BLaER1 (cell line): ENCODE measurements around the gene SLC4A8.
"Not testable (repeated sequence)": the region's sequence is repeated elsewhere in the genome, so short reads cannot be mapped to it uniquely, and the experiment has no call there.

Source experiments
- H3K27ac ChIP-seq: shearing (Covaris generic); formaldehyde crosslinking; 2 replicates; pipeline ENCODE4 v1.8.1; 2022
- H3K27me3 ChIP-seq: shearing (Covaris generic); formaldehyde crosslinking; 2 replicates; pipeline ENCODE4 v1.8.1; 2022
- H3K36me3 ChIP-seq: shearing (Covaris generic); formaldehyde crosslinking; 2 replicates; pipeline ENCODE4 v1.8.1; 2022
- H3K4me1 ChIP-seq: shearing (Covaris generic); formaldehyde crosslinking; 2 replicates; pipeline ENCODE4 v1.8.1; 2022
- H3K4me2 ChIP-seq: shearing (Covaris generic); formaldehyde crosslinking; 2 replicates; pipeline ENCODE4 v1.8.1; 2022
- H3K4me3 ChIP-seq: shearing (Covaris generic); formaldehyde crosslinking; 2 replicates; pipeline ENCODE4 v1.8.1; 2022
- H3K9ac ChIP-seq: shearing (Covaris generic); formaldehyde crosslinking; 2 replicates; pipeline ENCODE4 v1.8.1; 2022
- H3K9me3 ChIP-seq: shearing (Covaris generic); formaldehyde crosslinking; 2 replicates; pipeline ENCODE4 v1.8.1; 2022
- H4K20me1 ChIP-seq: shearing (Covaris generic); formaldehyde crosslinking; 2 replicates; pipeline ENCODE4 v1.8.1; 2022
- Cebpa-rat ChIP-seq: shearing (Covaris generic); IDR thresholded peaks from 2 replicates; pipeline ENCODE4 v1.8.1; 2022

The SLC4A8 gene

GRCh38 chr12:51448618-51449256 is 24.1 kb downstream of the SLC4A8 start:
- no peak overlapping the region for H3K27ac ChIP-seq
- no peaks in the 10 kb centered on the region for H3K27me3 ChIP-seq
- peak overlapping the region; percentile 38 for H3K4me2 ChIP-seq
- H3K36me3 ChIP-seq = no peaks in the 10 kb centered on the region
- no peaks in the 10 kb centered on the region for H4K20me1 ChIP-seq
- TF ChIP-seq Cebpa-rat = no peak
- H3K9me3 ChIP-seq = no peaks in the 10 kb centered on the region
- H3K4me1 ChIP-seq = peaks cover 9% of the 10 kb centered on the region
- H3K9ac ChIP-seq = no peak overlapping the region
- no peak overlapping the region for H3K4me3 ChIP-seq

GRCh38 chr12:51449580-51450246 is 25.1 kb downstream of the SLC4A8 start:
- H3K4me2 ChIP-seq = no peak overlapping the region
- peaks cover 9% of the 10 kb centered on the region for H3K4me1 ChIP-seq
- no peak overlapping the region for H3K9ac ChIP-seq
- no peak overlapping the region for H3K27ac ChIP-seq
- H3K4me3 ChIP-seq = no peak overlapping the region
- H3K9me3 ChIP-seq = no peaks in the 10 kb centered on the region
- H3K27me3 ChIP-seq = no peaks in the 10 kb centered on the region
- no peaks in the 10 kb centered on the region for H3K36me3 ChIP-seq
- TF ChIP-seq Cebpa-rat = no peak
- no peaks in the 10 kb centered on the region for H4K20me1 ChIP-seq

- no peak overlapping the region for H3K27ac ChIP-seq
- no peak overlapping the region for H3K9ac ChIP-seq
- H3K36me3 ChIP-seq = no peaks in the 10 kb centered on the region
- no peaks in the 10 kb centered on the region for H3K27me3 ChIP-seq
- H4K20me1 ChIP-seq = no peaks in the 10 kb centered on the region
- H3K4me2 ChIP-seq = no peak overlapping the region
- H3K4me3 ChIP-seq = no peak overlapping the region
- TF ChIP-seq Cebpa-rat = no peak
- H3K4me1 ChIP-seq = peaks cover 9% of the 10 kb centered on the region
- no peaks in the 10 kb centered on the region for H3K9me3 ChIP-seq
These were observed 25.7 kb downstream of the SLC4A8 start for GRCh38 chr12:51450333-51450732.

GRCh38 chr12:51450806-51451205 is 26.2 kb downstream of the SLC4A8 start:
- Histone ChIP-seq H4K20me1 (no peaks in the 10 kb centered on the region), H3K4me3 (no peak overlapping the region), H3K27me3 (no peaks in the 10 kb centered on the region), H3K36me3 (no peaks in the 10 kb centered on the region), H3K27ac (no peak overlapping the region), H3K4me2 (no peak overlapping the region), H3K9ac (no peak overlapping the region), H3K4me1 (peaks cover 9% of the 10 kb centered on the region), H3K9me3 (no peaks in the 10 kb centered on the region)
- TF ChIP-seq Cebpa-rat = no peak

GRCh38 chr12:51454016-51454415 is 29.4 kb downstream of the SLC4A8 start:
- not testable (repeated sequence) for H3K27ac ChIP-seq, H3K27me3 ChIP-seq, H4K20me1 ChIP-seq, H3K9me3 ChIP-seq, H3K4me1 ChIP-seq, H3K4me3 ChIP-seq, H3K4me2 ChIP-seq, H3K36me3 ChIP-seq, H3K9ac ChIP-seq

- not testable (repeated sequence) for H4K20me1 ChIP-seq, H3K9me3 ChIP-seq, H3K36me3 ChIP-seq, H3K27ac ChIP-seq, H3K27me3 ChIP-seq, H3K4me1 ChIP-seq, H3K9ac ChIP-seq, H3K4me3 ChIP-seq, H3K4me2 ChIP-seq
These were observed 30.4 kb downstream of the SLC4A8 start for GRCh38 chr12:51455050-51455449.

- Histone ChIP-seq H3K4me2 (no peak overlapping the region), H4K20me1 (no peaks in the 10 kb centered on the region), H3K27me3 (no peaks in the 10 kb centered on the region), H3K9ac (no peak overlapping the region), H3K36me3 (no peaks in the 10 kb centered on the region), H3K9me3 (no peaks in the 10 kb centered on the region), H3K27ac (no peak overlapping the region), H3K4me1 (no peaks in the 10 kb centered on the region), H3K4me3 (no peak overlapping the region)
- TF ChIP-seq Cebpa-rat = no peak
These were observed 34.0 kb downstream of the SLC4A8 start for GRCh38 chr12:51458635-51459034.

- Histone ChIP-seq H3K9me3 (no peaks in the 10 kb centered on the region), H4K20me1 (no peaks in the 10 kb centered on the region), H3K27ac (no peak overlapping the region), H3K4me3 (no peak overlapping the region), H3K4me2 (no peak overlapping the region), H3K36me3 (no peaks in the 10 kb centered on the region), H3K27me3 (no peaks in the 10 kb centered on the region), H3K9ac (no peak overlapping the region), H3K4me1 (no peaks in the 10 kb centered on the region)
- TF ChIP-seq Cebpa-rat = no peak
These were observed 35.9 kb downstream of the SLC4A8 start for GRCh38 chr12:51460519-51460918.

GRCh38 chr12:51465491-51465890 is 40.9 kb downstream of the SLC4A8 start:
- H3K36me3 ChIP-seq = no peaks in the 10 kb centered on the region
- no peak overlapping the region for H3K9ac ChIP-seq
- no peaks in the 10 kb centered on the region for H3K9me3 ChIP-seq
- H3K4me2 ChIP-seq = no peak overlapping the region
- H4K20me1 ChIP-seq = no peaks in the 10 kb centered on the region
- H3K4me3 ChIP-seq = no peak overlapping the region
- no peaks in the 10 kb centered on the region for H3K27me3 ChIP-seq
- H3K4me1 ChIP-seq = no peaks in the 10 kb centered on the region
- no peak for TF ChIP-seq Cebpa-rat
- no peak overlapping the region for H3K27ac ChIP-seq

- no peaks in the 10 kb centered on the region for H3K9me3 ChIP-seq
- H3K4me1 ChIP-seq = no peaks in the 10 kb centered on the region
- H3K4me3 ChIP-seq = no peak overlapping the region
- H3K4me2 ChIP-seq = no peak overlapping the region
- H3K27ac ChIP-seq = no peak overlapping the region
- no peaks in the 10 kb centered on the region for H3K27me3 ChIP-seq
- 0 out of 2 replicates have a peak, but pooled peaks cover 3% of the 10 kb centered on the region for H3K36me3 ChIP-seq
- TF ChIP-seq Cebpa-rat = no peak
- H3K9ac ChIP-seq = no peak overlapping the region
- no peaks in the 10 kb centered on the region for H4K20me1 ChIP-seq
These were observed 45.5 kb downstream of the SLC4A8 start for GRCh38 chr12:51470116-51470515.
